ENCODE data around the gene ALDH3B1.
"Not testable (repeated sequence)": the region's sequence is repeated elsewhere in the genome, so short reads cannot be mapped to it uniquely, and the experiment has no call there.

- TF ChIP-seq CTCF (IDR thresholded peaks at IDR 0.05; ENCODE audit: insufficient read depth, low read depth, low read length); EZH2 (IDR thresholded peaks at IDR 0.05; ENCODE audit: insufficient read depth, low read length): not testable (repeated sequence)
Measured at GRCh38 chr11:67985302-67985701, 24.8 kb upstream of the ALDH3B1 start.
